ENCODE measurements around the gene GIPC1.

GIPC1 gene

GRCh38 chr19:14528419-14529253, 32.7 kb upstream of the GIPC1 start:
- no peak for TF ChIP-seq CTCF (IDR thresholded peaks at IDR 0.05)
- H3K27ac ChIP-seq, result peak overlapping the region; percentile 53 to 90
- DNase-seq (ENCODE audit: low spot score), result no peak
- H3K4me3 ChIP-seq, result peak overlapping the region; percentile 73

GRCh38 chr19:14526423-14526822, 30.5 kb upstream of the GIPC1 start:
- TF ChIP-seq CTCF (IDR thresholded peaks at IDR 0.05), result no peak
- DNase-seq (ENCODE audit: low spot score), result no peak
- H3K27ac ChIP-seq, result no peak overlapping the region
- H3K4me3 ChIP-seq, result no peak overlapping the region

- H3K4me3 ChIP-seq, result no peak overlapping the region
- no peak overlapping the region for H3K27ac ChIP-seq
- DNase-seq (ENCODE audit: low spot score), result no peak
- no peak for TF ChIP-seq CTCF (IDR thresholded peaks at IDR 0.05)
Measured at GRCh38 chr19:14525729-14526128, 29.8 kb upstream of the GIPC1 start.

- H3K4me3 ChIP-seq, result no peak overlapping the region
- TF ChIP-seq CTCF (IDR thresholded peaks at IDR 0.05), result no peak
- no peak overlapping the region for H3K27ac ChIP-seq
- no peak for DNase-seq (ENCODE audit: low spot score)
Measured at GRCh38 chr19:14520543-14520942, 24.6 kb upstream of the GIPC1 start.

GRCh38 chr19:14519860-14520407, 24.0 kb upstream of the GIPC1 start:
- Histone ChIP-seq H3K27ac (peak overlapping the region in 1 of 2 donors; percentile 26), H3K4me3 (no peak overlapping the region)
- no peak for DNase-seq (ENCODE audit: low spot score)
- TF ChIP-seq CTCF (IDR thresholded peaks at IDR 0.05), result no peak

- TF ChIP-seq CTCF (IDR thresholded peaks at IDR 0.05), result no peak
Measured at GRCh38 chr19:14519245-14519859, 23.4 kb upstream of the GIPC1 start.

More at GRCh38 chr19:14519245-14519859, 23.4 kb upstream of the GIPC1 start:
- Histone ChIP-seq H3K4me3 (peak overlapping the region; percentile 87), H3K27ac (peak overlapping the region; percentile 98 to 100)
- no peak for DNase-seq (ENCODE audit: low spot score)
